ENCODE measurements around the gene SLX9. TPM values are rescaled to one million over a fixed set of nuclear protein-coding genes. Genes with fewer than 3 reads are reported as not detected.

The SLX9 gene
- total and polyA plus RNA-seq, 7 donors = 9.7 to 38.8 (median 20.7) TPM

- DNase-seq = peak; percentile 68
- Histone ChIP-seq H3K27ac (peak overlapping the region; percentile 79 to 91 (median 86)), H3K36me3 (peaks cover 0 to 4% (median 0%) of the 10 kb centered on the region in 4 donors), H3K27me3 (no peaks in the 10 kb centered on the region), H3K4me1 (peaks cover 0 to 76% (median 62%) of the 10 kb centered on the region in 4 donors), H3K4me3 (peak overlapping the region in 3 of 4 donors; percentile 9 to 27 (median 26)), H3K9me3 (no peaks in the 10 kb centered on the region)
- WGBS, 2 donors = 90 to 92% methylated on average over 26 of the region's 26 CpGs
- intact Hi-C loops (cut with DNase I) = loop anchor here (2.0 to 10.0 kb wide), 3 partner anchors 114 to 487 kb away; partner anchors contain the start of gene ADARB1
- TF ChIP-seq CTCF (IDR thresholded peaks at IDR 0.05) (no peak), POLR2A (IDR thresholded peaks at IDR 0.05) (no peak), EP300 (IDR thresholded peaks at IDR 0.05) (no peak)
Measured at GRCh38 chr21:44957901-44958451, 18.1 kb downstream of the SLX9 start.

GRCh38 chr21:44958471-44959191 is 18.8 kb downstream of the SLX9 start:
- WGBS, 2 donors = 75 to 86% methylated on average over 28 of the region's 28 CpGs
- Histone ChIP-seq H3K27ac (peak overlapping the region; percentile 79 to 91 (median 86)), H3K36me3 (peaks cover 0 to 4% (median 0%) of the 10 kb centered on the region in 4 donors), H3K4me1 (peaks cover 0 to 77% (median 65%) of the 10 kb centered on the region in 4 donors), H3K4me3 (peak overlapping the region in 3 of 4 donors; percentile 9 to 27 (median 26)), H3K9me3 (no peaks in the 10 kb centered on the region), H3K27me3 (no peaks in the 10 kb centered on the region)
- TF ChIP-seq POLR2A (IDR thresholded peaks at IDR 0.05) (no peak), POLR2AphosphoS5 (IDR thresholded peaks at IDR 0.05) (peak in 3 of 4 donors; percentile 30 to 71 (median 54)), EP300 (IDR thresholded peaks at IDR 0.05) (peak in 1 of 4 donors; percentile 35)
- intact Hi-C loops (cut with DNase I) = loop anchor here (2.0 to 10.0 kb wide), 3 partner anchors 114 to 486 kb away; partner anchors contain the start of gene ADARB1
- peak; percentile 92 for DNase-seq

GRCh38 chr21:44959376-44960091 is 19.7 kb downstream of the SLX9 start:
- intact Hi-C loops (cut with DNase I) = loop anchor here (2.0 to 10.0 kb wide), 4 partner anchors 113 to 485 kb away; partner anchors contain the start of gene ADARB1
- no peaks in the 10 kb centered on the region for H3K27me3 ChIP-seq
- H3K4me1 ChIP-seq = peaks cover 0 to 78% (median 67%) of the 10 kb centered on the region in 4 donors
- peak overlapping the region in 1 of 4 donors; percentile 2 for H3K4me3 ChIP-seq
- 90 to 92% methylated on average over 26 of the region's 26 CpGs for WGBS, 2 donors
- peak; percentile 65 for DNase-seq
- TF ChIP-seq EP300 (IDR thresholded peaks at IDR 0.05) = no peak
- no peak for TF ChIP-seq CTCF (IDR thresholded peaks at IDR 0.05)
- no peak for TF ChIP-seq POLR2AphosphoS5 (IDR thresholded peaks at IDR 0.05)
- no peak for TF ChIP-seq POLR2A (IDR thresholded peaks at IDR 0.05)
- H3K36me3 ChIP-seq = peaks cover 0 to 4% (median 0%) of the 10 kb centered on the region in 4 donors
- peak overlapping the region; percentile 79 to 91 (median 86) for H3K27ac ChIP-seq
- no peaks in the 10 kb centered on the region for H3K9me3 ChIP-seq

GRCh38 chr21:44960141-44961092 is 20.6 kb downstream of the SLX9 start:
- Histone ChIP-seq H3K4me3 (no peak overlapping the region), H3K4me1 (peaks cover 0 to 82% (median 72%) of the 10 kb centered on the region in 4 donors), H3K36me3 (peaks cover 0 to 4% (median 0%) of the 10 kb centered on the region in 4 donors), H3K27ac (peak overlapping the region; percentile 79 to 91 (median 86)), H3K27me3 (no peaks in the 10 kb centered on the region), H3K9me3 (no peaks in the 10 kb centered on the region)
- intact Hi-C loops (cut with DNase I) = loop anchor here (10.0 kb wide), 1 partner anchor 334 kb away; no protein-coding TSS in a partner anchor
- DNase-seq = peak; percentile 61
- WGBS, 2 donors = 92 to 93% methylated on average over 23 of the region's 23 CpGs
- TF ChIP-seq CTCF (IDR thresholded peaks at IDR 0.05) (no peak), EP300 (IDR thresholded peaks at IDR 0.05) (no peak), POLR2A (IDR thresholded peaks at IDR 0.05) (no peak), POLR2AphosphoS5 (IDR thresholded peaks at IDR 0.05) (no peak)

Measured in sigmoid colon (tissue), 7 donors.